Smooth muscle cell (in vitro differentiated cells): ENCODE data around the gene KMT5C. TPM values are rescaled to one million over a fixed set of nuclear protein-coding genes. Genes with fewer than 3 reads are reported as not detected.
A peak's percentile ranks its signal among the peaks of the same experiment; 100 is the strongest.

ENCODE experiments used
- DNase-seq: peaks from one replicate; lab custom pipeline; 2025; ENCODE audit not compliant: unreplicated experiment; lab: John Stamatoyannopoulos, UW
- H2AFZ ChIP-seq: fragments of 200-600 bp; sonication (generic); 2 replicates; pipeline ENCODE4 v1.6.0; 2016; ENCODE audit warnings: antibody characterized with exemption, low read depth, mild to moderate bottlenecking
- H3F3A ChIP-seq: fragments of 200-600 bp; sonication (generic); 2 replicates; pipeline ENCODE4 v1.6.0; 2017; ENCODE audit warnings: antibody characterized with exemption, low read depth
- H3K27ac ChIP-seq: fragments of 200-600 bp; sonication (generic); 2 replicates; pipeline ENCODE4 v1.5.1; 2016; ENCODE audit warnings: low read depth, mild to moderate bottlenecking
- H3K27me3 ChIP-seq: fragments of 200-600 bp; sonication (generic); 2 replicates; pipeline ENCODE4 v1.6.1; 2016; ENCODE audit warnings: low read depth, mild to moderate bottlenecking
- H3K36me3 ChIP-seq: fragments of 200-600 bp; sonication (generic); 2 replicates; pipeline ENCODE4 v1.5.1; 2016; ENCODE audit warnings: low read depth
- H3K4me1 ChIP-seq: fragments of 200-600 bp; sonication (generic); 2 replicates; pipeline ENCODE4 v1.5.1; 2016; ENCODE audit warnings: low read depth
- H3K4me2 ChIP-seq: fragments of 200-600 bp; sonication (generic); 2 replicates; pipeline ENCODE4 v1.6.0; 2016; ENCODE audit warnings: mild to moderate bottlenecking
- H3K4me3 ChIP-seq: fragments of 200-600 bp; sonication (generic); 2 replicates; pipeline ENCODE4 v1.5.1; 2016; ENCODE audit warnings: mild to moderate bottlenecking
- H3K79me2 ChIP-seq: fragments of 200-600 bp; sonication (generic); 2 replicates; pipeline ENCODE4 v1.6.0; 2016; ENCODE audit warnings: low read depth, mild to moderate bottlenecking
- H3K9ac ChIP-seq: fragments of 200-600 bp; sonication (generic); 2 replicates; pipeline ENCODE4 v1.6.0; 2016; ENCODE audit warnings: low read depth
- H3K9me3 ChIP-seq: fragments of 200-600 bp; sonication (generic); replicated peaks from 2 replicates; pipeline ENCODE4 v1.5.1; 2016; ENCODE audit warnings: low read depth
- H4K20me1 ChIP-seq: fragments of 200-600 bp; sonication (generic); 2 replicates; pipeline ENCODE4 v1.6.0; 2016; ENCODE audit warnings: low read depth
- WGBS: methylation state at CpG from one replicate; pipeline ENCODE4 v1.1.7; 2016; ENCODE audit warnings: low lambda C conversion rate; 5-methylcytosine and 5-hydroxymethylcytosine counted together
- polyA plus RNA-seq: library from polyadenylated mRNA; unstranded; fragments of >200 nt; fragmentation: Nextera tagmentation; extraction: Ambion mirVana; gene quantifications from 2 replicates; pipeline ENCODE4 v1.2.1, GENCODE V29; 2016
- total RNA-seq: library from RNA; depleted of rRNA; stranded (reverse); fragments of >200 nt; gene quantifications from 2 replicates; pipeline ENCODE4 v1.2.3, GENCODE V29; 2014
- TF ChIP-seq, protein P1 (sequence below): fragments of 200-600 bp; sonication (generic); IDR thresholded peaks from 2 replicates; pipeline ENCODE4 v1.5.1; 2017; ENCODE audit warnings: borderline replicate concordance, mild to moderate bottlenecking, antibody characterized with exemption; ENCODE audit not compliant: insufficient read depth, poor library complexity, severe bottlenecking

Gene KMT5C
- total and polyA plus RNA-seq, 2 experiments from 2014 or later: 23.2 to 26.1 TPM

DNA sequence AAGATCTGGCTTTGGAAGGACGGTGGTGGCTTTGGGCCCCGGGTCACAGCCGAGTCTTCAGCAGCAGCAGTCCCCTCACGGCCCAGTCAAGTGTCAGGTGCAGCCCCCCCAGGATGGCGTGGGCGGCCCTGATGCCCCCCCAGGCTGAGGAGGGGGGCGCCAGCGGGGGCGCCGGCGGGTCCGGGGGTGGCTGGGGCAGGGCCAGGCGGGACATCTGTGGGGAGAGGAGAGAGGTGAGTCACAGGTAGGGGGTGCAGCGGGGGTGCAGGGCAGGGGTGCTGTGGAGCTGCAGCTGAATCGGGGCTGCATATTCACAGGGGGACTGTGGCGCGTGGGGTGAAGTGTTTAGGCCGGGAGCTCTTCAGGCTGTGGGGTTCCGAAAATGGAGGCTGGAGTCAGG, 26.3 kb downstream of the KMT5C start:
- H3K4me3 ChIP-seq: no peak overlapping the region
- no peak overlapping the region for H3K9ac ChIP-seq
- peaks cover 4% of the 10 kb centered on the region for H3K79me2 ChIP-seq
- H2AFZ ChIP-seq: no peak overlapping the region
- H4K20me1 ChIP-seq: peaks cover 31% of the 10 kb centered on the region
- DNase-seq: no peak
- peaks cover 33% of the 10 kb centered on the region for H3F3A ChIP-seq
- no peak overlapping the region for H3K4me2 ChIP-seq
- H3K4me1 ChIP-seq: peaks cover 12% of the 10 kb centered on the region
- 93% methylated on average over 16 of the region's 19 CpGs for WGBS
- no peaks in the 10 kb centered on the region for H3K27me3 ChIP-seq
- no peak overlapping the region for H3K27ac ChIP-seq
- H3K9me3 ChIP-seq: no peaks in the 10 kb centered on the region
- H3K36me3 ChIP-seq: no peaks in the 10 kb centered on the region
- TF ChIP-seq, protein P1, sequence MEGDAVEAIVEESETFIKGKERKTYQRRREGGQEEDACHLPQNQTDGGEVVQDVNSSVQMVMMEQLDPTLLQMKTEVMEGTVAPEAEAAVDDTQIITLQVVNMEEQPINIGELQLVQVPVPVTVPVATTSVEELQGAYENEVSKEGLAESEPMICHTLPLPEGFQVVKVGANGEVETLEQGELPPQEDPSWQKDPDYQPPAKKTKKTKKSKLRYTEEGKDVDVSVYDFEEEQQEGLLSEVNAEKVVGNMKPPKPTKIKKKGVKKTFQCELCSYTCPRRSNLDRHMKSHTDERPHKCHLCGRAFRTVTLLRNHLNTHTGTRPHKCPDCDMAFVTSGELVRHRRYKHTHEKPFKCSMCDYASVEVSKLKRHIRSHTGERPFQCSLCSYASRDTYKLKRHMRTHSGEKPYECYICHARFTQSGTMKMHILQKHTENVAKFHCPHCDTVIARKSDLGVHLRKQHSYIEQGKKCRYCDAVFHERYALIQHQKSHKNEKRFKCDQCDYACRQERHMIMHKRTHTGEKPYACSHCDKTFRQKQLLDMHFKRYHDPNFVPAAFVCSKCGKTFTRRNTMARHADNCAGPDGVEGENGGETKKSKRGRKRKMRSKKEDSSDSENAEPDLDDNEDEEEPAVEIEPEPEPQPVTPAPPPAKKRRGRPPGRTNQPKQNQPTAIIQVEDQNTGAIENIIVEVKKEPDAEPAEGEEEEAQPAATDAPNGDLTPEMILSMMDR: no peak

DNA sequence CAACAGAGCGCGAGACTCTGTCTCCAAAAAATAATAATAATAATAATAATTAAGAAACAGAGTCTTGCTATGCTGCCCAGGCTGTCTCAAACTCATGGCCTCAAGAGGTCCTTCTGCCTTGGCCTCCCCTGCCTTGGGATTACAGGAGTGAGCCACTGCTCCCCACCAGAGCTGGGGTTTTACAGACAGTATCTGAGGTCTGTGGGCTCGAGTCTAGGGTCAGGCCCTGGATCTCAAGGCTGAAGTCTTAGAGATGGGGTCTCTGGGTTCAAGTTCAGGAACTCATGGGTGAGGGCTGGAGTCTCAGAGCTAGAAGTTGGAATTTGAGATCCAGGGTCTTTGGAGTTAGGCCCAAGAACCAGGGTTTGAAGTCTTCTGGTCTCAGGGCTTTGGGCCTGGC, 27.1 kb downstream of the KMT5C start:
- peaks cover 4% of the 10 kb centered on the region for H3K79me2 ChIP-seq
- DNase-seq: no peak
- no peaks in the 10 kb centered on the region for H3K27me3 ChIP-seq
- 100% methylated on average over 3 of the region's 3 CpGs for WGBS
- no peak overlapping the region for H3K9ac ChIP-seq
- peaks cover 31% of the 10 kb centered on the region for H4K20me1 ChIP-seq
- peaks cover 38% of the 10 kb centered on the region for H3F3A ChIP-seq
- TF ChIP-seq, protein P1: no peak
- no peak overlapping the region for H2AFZ ChIP-seq
- H3K9me3 ChIP-seq: no peaks in the 10 kb centered on the region
- peaks cover 12% of the 10 kb centered on the region for H3K4me1 ChIP-seq
- no peak overlapping the region for H3K27ac ChIP-seq
- no peak overlapping the region for H3K4me3 ChIP-seq
- H3K4me2 ChIP-seq: no peak overlapping the region
- H3K36me3 ChIP-seq: no peaks in the 10 kb centered on the region

DNA sequence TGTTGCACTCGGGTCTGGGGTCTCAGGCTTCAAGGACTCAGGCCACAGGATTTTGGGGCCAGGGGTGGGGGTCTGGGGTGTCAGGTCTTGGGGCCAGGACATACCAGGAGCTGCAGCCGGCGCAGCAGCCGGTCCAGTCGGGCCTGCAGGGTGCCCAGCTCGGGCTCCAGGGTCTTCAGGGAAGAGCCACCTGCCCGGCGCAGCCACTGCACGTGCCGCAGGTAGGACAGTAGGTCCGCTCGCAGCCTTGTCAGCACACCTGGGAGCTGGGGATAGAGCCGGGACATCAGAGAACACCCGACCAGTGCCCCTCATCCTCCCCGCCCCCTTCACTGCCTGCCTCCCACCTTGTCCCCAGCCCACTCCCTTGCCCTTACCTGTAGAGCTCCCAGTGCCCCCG, 28.4 kb downstream of the KMT5C start:
- no peak for DNase-seq
- H4K20me1 ChIP-seq: peaks cover 31% of the 10 kb centered on the region
- peaks cover 11% of the 10 kb centered on the region for H3K4me1 ChIP-seq
- H3K4me3 ChIP-seq: peak overlapping the region; percentile 88
- no peaks in the 10 kb centered on the region for H3K9me3 ChIP-seq
- peak overlapping the region; percentile 96 for H3K9ac ChIP-seq
- H3K27ac ChIP-seq: peak overlapping the region; percentile 97
- H3F3A ChIP-seq: peaks cover 38% of the 10 kb centered on the region
- H3K36me3 ChIP-seq: no peaks in the 10 kb centered on the region
- H3K79me2 ChIP-seq: peaks cover 4% of the 10 kb centered on the region
- TF ChIP-seq, protein P1: no peak
- H3K4me2 ChIP-seq: peak overlapping the region; percentile 89
- H3K27me3 ChIP-seq: no peaks in the 10 kb centered on the region
- WGBS: 98% methylated on average over 10 of the region's 16 CpGs
- no peak overlapping the region for H2AFZ ChIP-seq

DNA sequence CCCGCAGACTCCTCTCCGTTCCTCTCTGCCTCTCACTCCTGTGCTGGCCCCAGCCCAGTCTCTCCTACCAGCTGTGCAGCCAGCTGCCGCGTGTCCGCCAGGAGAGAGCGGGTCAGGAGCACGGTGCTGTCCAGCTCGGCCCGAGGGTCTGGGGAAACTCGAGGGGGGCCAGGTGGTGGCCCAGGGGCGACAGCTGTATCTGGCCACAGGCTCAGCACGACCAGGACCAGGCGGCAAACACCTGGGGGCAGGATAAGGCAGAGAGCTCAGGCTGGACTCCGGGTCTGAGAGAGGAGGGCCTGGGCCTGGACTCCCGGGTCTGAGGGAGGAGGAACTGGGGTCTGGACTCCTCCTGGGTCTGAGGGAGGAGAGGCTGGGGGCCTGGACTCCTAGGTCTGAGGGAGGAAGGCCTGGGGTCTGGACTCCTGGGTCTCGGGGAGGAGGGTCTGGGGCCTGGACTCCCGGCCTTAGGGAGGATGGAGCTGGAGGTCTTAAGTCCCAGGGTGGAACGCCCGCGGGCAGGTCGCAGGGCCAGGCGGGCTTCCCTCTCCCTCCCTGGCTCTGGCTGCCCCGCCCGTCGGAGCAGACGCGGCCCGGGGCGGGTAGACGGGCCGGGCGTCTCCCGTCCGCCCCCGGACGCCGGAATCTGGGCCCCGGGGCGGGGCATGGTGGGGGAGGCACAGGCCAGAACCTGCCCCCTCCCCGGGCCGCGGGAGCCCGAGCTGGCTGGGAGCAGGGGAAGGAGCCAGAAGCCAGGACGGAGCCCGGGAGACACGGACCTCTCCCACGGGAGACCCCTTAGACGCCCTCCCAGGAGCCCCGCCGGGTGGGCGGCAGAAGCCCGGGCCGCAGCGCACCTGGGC, 29.3 kb downstream of the KMT5C start:
- H3K27ac ChIP-seq: peak overlapping the region; percentile 97
- DNase-seq: peak; percentile 39

More for the DNA sequence above, 29.3 kb downstream of the KMT5C start:
- Histone ChIP-seq H4K20me1 (peaks cover 31% of the 10 kb centered on the region), H3K4me3 (peak overlapping the region; percentile 88), H3K9ac (peak overlapping the region; percentile 96), H3F3A (peaks cover 35% of the 10 kb centered on the region), H3K9me3 (no peaks in the 10 kb centered on the region), H3K4me2 (peak overlapping the region; percentile 89), H3K79me2 (peaks cover 4% of the 10 kb centered on the region), H3K4me1 (peaks cover 15% of the 10 kb centered on the region), H3K36me3 (no peaks in the 10 kb centered on the region), H2AFZ (no peak overlapping the region), H3K27me3 (no peaks in the 10 kb centered on the region)
- TF ChIP-seq, protein P1: no peak
- WGBS: 24% methylated on average over 18 of the region's 54 CpGs
